ENCODE data around the gene POLR2A.

The POLR2A gene

GRCh38 chr17:7503521-7503920 is 19.4 kb downstream of the POLR2A start:
- Histone ChIP-seq H3K27ac (ENCODE audit: low read depth, low read length) (no peak overlapping the region), H3K36me3 (ENCODE audit: control insufficient read depth in 1 of 2, insufficient read depth in 2 of 2, low read length in 2 of 2) (peaks cover 52 to 87% of the 10 kb centered on the region in 2 donors), H3K27me3 (ENCODE audit: control insufficient read depth in 1 of 2, insufficient read depth in 2 of 2, low read length in 2 of 2) (no peaks in the 10 kb centered on the region), H3K9me3 (ENCODE audit: control insufficient read depth in 1 of 2, low read length in 2 of 2) (no peaks in the 10 kb centered on the region), H3K4me1 (ENCODE audit: control insufficient read depth in 1 of 2, insufficient read depth in 2 of 2, low read length in 2 of 2) (no peaks in the 10 kb centered on the region), H3K4me3 (ENCODE audit: low read depth in 1 of 2, low read length in 2 of 2) (no peak overlapping the region), H3K9ac (ENCODE audit: low read depth in 1 of 2, low read length in 2 of 2) (no peak overlapping the region)

DNA sequence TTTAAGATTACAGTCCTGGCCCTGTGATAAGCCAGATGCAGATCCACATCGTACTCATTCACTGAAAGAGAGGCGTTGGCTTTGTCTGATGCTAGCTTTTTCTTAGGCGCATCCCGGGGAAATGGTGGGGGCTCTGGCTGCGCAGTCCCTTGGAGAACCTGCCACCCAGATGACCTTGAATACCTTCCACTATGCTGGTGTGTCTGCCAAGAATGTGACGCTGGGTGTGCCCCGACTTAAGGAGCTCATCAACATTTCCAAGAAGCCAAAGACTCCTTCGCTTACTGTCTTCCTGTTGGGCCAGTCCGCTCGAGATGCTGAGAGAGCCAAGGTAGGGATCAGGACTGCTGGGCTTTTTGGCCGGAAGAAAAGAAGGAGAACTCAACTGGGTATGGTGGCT is 24.0 kb downstream of the POLR2A start:
- Histone ChIP-seq H3K36me3 (ENCODE audit: control insufficient read depth in 1 of 2, insufficient read depth in 2 of 2, low read length in 2 of 2) (peaks cover 58 to 91% of the 10 kb centered on the region in 2 donors), H3K9ac (ENCODE audit: low read depth in 1 of 2, low read length in 2 of 2) (no peak overlapping the region), H3K4me1 (ENCODE audit: control insufficient read depth in 1 of 2, insufficient read depth in 2 of 2, low read length in 2 of 2) (no peaks in the 10 kb centered on the region), H3K27me3 (ENCODE audit: control insufficient read depth in 1 of 2, insufficient read depth in 2 of 2, low read length in 2 of 2) (no peaks in the 10 kb centered on the region), H3K9me3 (ENCODE audit: control insufficient read depth in 1 of 2, low read length in 2 of 2) (no peaks in the 10 kb centered on the region), H3K27ac (ENCODE audit: low read depth, low read length) (no peak overlapping the region), H3K4me3 (ENCODE audit: low read depth in 1 of 2, low read length in 2 of 2) (no peak overlapping the region)

- Histone ChIP-seq H3K27me3 (ENCODE audit: control insufficient read depth in 1 of 2, insufficient read depth in 2 of 2, low read length in 2 of 2) (no peaks in the 10 kb centered on the region), H3K4me3 (ENCODE audit: low read depth in 1 of 2, low read length in 2 of 2) (no peak overlapping the region), H3K9me3 (ENCODE audit: control insufficient read depth in 1 of 2, low read length in 2 of 2) (no peaks in the 10 kb centered on the region), H3K4me1 (ENCODE audit: control insufficient read depth in 1 of 2, insufficient read depth in 2 of 2, low read length in 2 of 2) (no peaks in the 10 kb centered on the region), H3K36me3 (ENCODE audit: control insufficient read depth in 1 of 2, insufficient read depth in 2 of 2, low read length in 2 of 2) (peaks cover 57 to 91% of the 10 kb centered on the region in 2 donors), H3K27ac (ENCODE audit: low read depth, low read length) (no peak overlapping the region), H3K9ac (ENCODE audit: low read depth in 1 of 2, low read length in 2 of 2) (no peak overlapping the region)
Observed at GRCh38 chr17:7508846-7509245, 24.7 kb downstream of the POLR2A start.

DNA sequence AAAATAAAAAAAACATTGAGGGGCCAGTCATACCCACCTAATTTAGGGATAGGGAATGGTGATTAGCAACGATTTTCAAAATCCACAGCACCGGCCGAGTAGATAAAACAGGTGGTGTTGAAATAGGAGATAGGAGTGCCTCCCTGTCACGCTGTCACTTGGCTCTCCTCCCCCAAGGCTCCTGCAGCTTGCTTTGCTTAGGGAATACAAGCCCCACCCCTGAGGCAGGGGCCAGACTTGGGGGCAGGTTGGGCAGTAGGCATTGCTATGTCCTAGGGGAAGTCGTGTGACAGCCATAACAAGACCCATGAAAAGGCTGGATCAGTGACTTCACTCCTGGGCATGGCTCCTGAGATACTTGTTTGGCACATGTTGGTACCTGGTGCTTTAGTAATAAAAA is 25.8 kb downstream of the POLR2A start:
- H3K36me3 ChIP-seq (ENCODE audit: control insufficient read depth in 1 of 2, insufficient read depth in 2 of 2, low read length in 2 of 2), result peaks cover 54 to 83% of the 10 kb centered on the region in 2 donors
- no peaks in the 10 kb centered on the region for H3K9me3 ChIP-seq (ENCODE audit: control insufficient read depth in 1 of 2, low read length in 2 of 2)
- H3K27ac ChIP-seq (ENCODE audit: low read depth, low read length), result no peak overlapping the region
- H3K9ac ChIP-seq (ENCODE audit: low read depth in 1 of 2, low read length in 2 of 2), result no peak overlapping the region
- no peaks in the 10 kb centered on the region for H3K27me3 ChIP-seq (ENCODE audit: control insufficient read depth in 1 of 2, insufficient read depth in 2 of 2, low read length in 2 of 2)
- peaks cover 0 to 1% of the 10 kb centered on the region in 2 donors for H3K4me1 ChIP-seq (ENCODE audit: control insufficient read depth in 1 of 2, insufficient read depth in 2 of 2, low read length in 2 of 2)
- no peak overlapping the region for H3K4me3 ChIP-seq (ENCODE audit: low read depth in 1 of 2, low read length in 2 of 2)

DNA sequence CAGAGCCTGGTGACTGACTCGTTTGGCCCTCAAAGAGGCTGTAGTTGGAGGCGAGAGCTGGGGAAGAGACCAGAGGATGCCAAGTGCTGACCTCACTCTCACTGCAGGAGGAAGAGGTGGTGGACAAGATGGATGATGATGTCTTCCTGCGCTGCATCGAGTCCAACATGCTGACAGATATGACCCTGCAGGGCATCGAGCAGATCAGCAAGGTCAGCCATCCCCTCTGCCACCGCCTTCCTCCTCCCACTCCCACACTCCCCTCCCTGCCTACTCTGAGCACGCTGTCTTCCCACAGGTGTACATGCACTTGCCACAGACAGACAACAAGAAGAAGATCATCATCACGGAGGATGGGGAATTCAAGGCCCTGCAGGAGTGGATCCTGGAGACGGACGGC is 26.9 kb downstream of the POLR2A start:
- Histone ChIP-seq H3K27me3 (ENCODE audit: control insufficient read depth in 1 of 2, insufficient read depth in 2 of 2, low read length in 2 of 2) (no peaks in the 10 kb centered on the region), H3K36me3 (ENCODE audit: control insufficient read depth in 1 of 2, insufficient read depth in 2 of 2, low read length in 2 of 2) (peaks cover 54 to 77% of the 10 kb centered on the region in 2 donors), H3K27ac (ENCODE audit: low read depth, low read length) (no peak overlapping the region), H3K4me1 (ENCODE audit: control insufficient read depth in 1 of 2, insufficient read depth in 2 of 2, low read length in 2 of 2) (peaks cover 5 to 8% of the 10 kb centered on the region in 2 donors), H3K9me3 (ENCODE audit: control insufficient read depth in 1 of 2, low read length in 2 of 2) (no peaks in the 10 kb centered on the region), H3K9ac (ENCODE audit: low read depth in 1 of 2, low read length in 2 of 2) (no peak overlapping the region), H3K4me3 (ENCODE audit: low read depth in 1 of 2, low read length in 2 of 2) (no peak overlapping the region)

GRCh38 chr17:7512105-7512504 is 27.9 kb downstream of the POLR2A start:
- Histone ChIP-seq H3K4me1 (ENCODE audit: control insufficient read depth in 1 of 2, insufficient read depth in 2 of 2, low read length in 2 of 2) (peaks cover 5 to 8% of the 10 kb centered on the region in 2 donors), H3K4me3 (ENCODE audit: low read depth in 1 of 2, low read length in 2 of 2) (no peak overlapping the region), H3K9me3 (ENCODE audit: control insufficient read depth in 1 of 2, low read length in 2 of 2) (no peaks in the 10 kb centered on the region), H3K27ac (ENCODE audit: low read depth, low read length) (no peak overlapping the region), H3K36me3 (ENCODE audit: control insufficient read depth in 1 of 2, insufficient read depth in 2 of 2, low read length in 2 of 2) (peaks cover 48 to 67% of the 10 kb centered on the region in 2 donors), H3K9ac (ENCODE audit: low read depth in 1 of 2, low read length in 2 of 2) (no peak overlapping the region), H3K27me3 (ENCODE audit: control insufficient read depth in 1 of 2, insufficient read depth in 2 of 2, low read length in 2 of 2) (no peaks in the 10 kb centered on the region)

GRCh38 chr17:7512824-7513540 is 28.8 kb downstream of the POLR2A start:
- H3K36me3 ChIP-seq (ENCODE audit: control insufficient read depth in 1 of 2, insufficient read depth in 2 of 2, low read length in 2 of 2), result peaks cover 48 to 62% of the 10 kb centered on the region in 2 donors
- H3K27ac ChIP-seq (ENCODE audit: low read depth, low read length), result no peak overlapping the region
- H3K4me1 ChIP-seq (ENCODE audit: control insufficient read depth in 1 of 2, insufficient read depth in 2 of 2, low read length in 2 of 2), result peaks cover 5 to 8% of the 10 kb centered on the region in 2 donors
- no peaks in the 10 kb centered on the region for H3K9me3 ChIP-seq (ENCODE audit: control insufficient read depth in 1 of 2, low read length in 2 of 2)
- no peak overlapping the region for H3K9ac ChIP-seq (ENCODE audit: low read depth in 1 of 2, low read length in 2 of 2)
- H3K27me3 ChIP-seq (ENCODE audit: control insufficient read depth in 1 of 2, insufficient read depth in 2 of 2, low read length in 2 of 2), result no peaks in the 10 kb centered on the region
- no peak overlapping the region for H3K4me3 ChIP-seq (ENCODE audit: low read depth in 1 of 2, low read length in 2 of 2)

- peaks cover 5 to 8% of the 10 kb centered on the region in 2 donors for H3K4me1 ChIP-seq (ENCODE audit: control insufficient read depth in 1 of 2, insufficient read depth in 2 of 2, low read length in 2 of 2)
- H3K4me3 ChIP-seq (ENCODE audit: low read depth in 1 of 2, low read length in 2 of 2), result no peak overlapping the region
- H3K9me3 ChIP-seq (ENCODE audit: control insufficient read depth in 1 of 2, low read length in 2 of 2), result no peaks in the 10 kb centered on the region
- H3K27ac ChIP-seq (ENCODE audit: low read depth, low read length), result no peak overlapping the region
- no peak overlapping the region for H3K9ac ChIP-seq (ENCODE audit: low read depth in 1 of 2, low read length in 2 of 2)
- no peaks in the 10 kb centered on the region for H3K27me3 ChIP-seq (ENCODE audit: control insufficient read depth in 1 of 2, insufficient read depth in 2 of 2, low read length in 2 of 2)
- peaks cover 45 to 52% of the 10 kb centered on the region in 2 donors for H3K36me3 ChIP-seq (ENCODE audit: control insufficient read depth in 1 of 2, insufficient read depth in 2 of 2, low read length in 2 of 2)
Observed at GRCh38 chr17:7513850-7514419, 29.8 kb downstream of the POLR2A start.

GRCh38 chr17:7515911-7516610 is 31.9 kb downstream of the POLR2A start:
- peak overlapping the region; percentile 19 to 48 for H3K9ac ChIP-seq (ENCODE audit: low read depth in 1 of 2, low read length in 2 of 2)
- peak overlapping the region; percentile 11 for H3K27ac ChIP-seq (ENCODE audit: low read depth, low read length)
- peaks cover 5 to 8% of the 10 kb centered on the region in 2 donors for H3K4me1 ChIP-seq (ENCODE audit: control insufficient read depth in 1 of 2, insufficient read depth in 2 of 2, low read length in 2 of 2)
- no peaks in the 10 kb centered on the region for H3K27me3 ChIP-seq (ENCODE audit: control insufficient read depth in 1 of 2, insufficient read depth in 2 of 2, low read length in 2 of 2)
- H3K4me3 ChIP-seq (ENCODE audit: low read depth in 1 of 2, low read length in 2 of 2), result peak overlapping the region; percentile 25 to 46
- no peaks in the 10 kb centered on the region for H3K9me3 ChIP-seq (ENCODE audit: control insufficient read depth in 1 of 2, low read length in 2 of 2)
- H3K36me3 ChIP-seq (ENCODE audit: control insufficient read depth in 1 of 2, insufficient read depth in 2 of 2, low read length in 2 of 2), result peaks cover 26 to 31% of the 10 kb centered on the region in 2 donors

DNA sequence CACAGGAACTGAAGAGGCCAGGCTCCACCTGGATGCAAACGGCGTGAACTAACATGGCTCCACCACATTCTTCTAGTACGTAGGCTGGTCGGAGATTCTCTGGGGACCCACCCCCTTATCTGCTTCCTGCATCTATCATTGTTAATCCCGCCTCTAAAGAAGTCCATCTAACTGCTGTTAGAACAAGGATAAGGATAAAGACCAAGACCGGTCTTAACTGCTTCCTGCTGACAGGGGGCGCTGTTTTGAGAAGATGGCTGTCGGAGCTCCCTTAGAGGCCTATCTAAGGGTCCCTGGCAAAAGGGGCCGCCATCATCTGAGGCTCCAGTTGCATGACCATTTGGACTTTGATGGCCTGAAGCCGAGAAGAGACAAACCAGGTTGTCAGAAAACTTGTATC is 38.9 kb downstream of the POLR2A start:
- no peaks in the 10 kb centered on the region for H3K27me3 ChIP-seq (ENCODE audit: control insufficient read depth in 1 of 2, insufficient read depth in 2 of 2, low read length in 2 of 2)
- no peak overlapping the region for H3K9ac ChIP-seq (ENCODE audit: low read depth in 1 of 2, low read length in 2 of 2)
- H3K27ac ChIP-seq (ENCODE audit: low read depth, low read length), result no peak overlapping the region
- no peaks in the 10 kb centered on the region for H3K4me1 ChIP-seq (ENCODE audit: control insufficient read depth in 1 of 2, insufficient read depth in 2 of 2, low read length in 2 of 2)
- H3K36me3 ChIP-seq (ENCODE audit: control insufficient read depth in 1 of 2, insufficient read depth in 2 of 2, low read length in 2 of 2), result no peaks in the 10 kb centered on the region
- peaks cover 0 to under 1% of the 10 kb centered on the region in 2 donors for H3K9me3 ChIP-seq (ENCODE audit: control insufficient read depth in 1 of 2, low read length in 2 of 2)
- no peak overlapping the region for H3K4me3 ChIP-seq (ENCODE audit: low read depth in 1 of 2, low read length in 2 of 2)

Data from duodenal mucosa (tissue), 2 donors.